ENCODE data around the gene TRABD2B.

TRABD2B gene

DNA sequence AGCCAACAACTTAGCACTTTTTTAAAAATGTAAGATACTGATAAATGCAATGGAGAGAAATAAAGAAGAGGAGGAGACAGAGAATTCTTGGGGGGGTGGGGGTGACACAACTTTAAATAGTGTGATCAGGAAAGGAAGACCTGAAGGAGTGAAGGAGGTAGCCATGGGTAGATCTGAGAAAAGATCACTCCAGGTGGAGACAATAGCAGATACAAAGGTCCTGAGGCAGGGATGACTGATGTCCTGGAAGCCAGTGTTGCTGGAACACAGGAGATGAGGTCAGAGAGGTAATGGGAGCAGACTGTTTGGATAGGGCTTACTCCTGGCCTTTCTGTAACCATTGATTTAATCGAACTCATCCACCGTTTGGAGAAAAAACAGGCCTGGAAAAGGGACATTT is 24.6 kb upstream of the TRABD2B start:
- DNase-seq (ENCODE audit: low read depth in 2 of 2): no peak

DNA sequence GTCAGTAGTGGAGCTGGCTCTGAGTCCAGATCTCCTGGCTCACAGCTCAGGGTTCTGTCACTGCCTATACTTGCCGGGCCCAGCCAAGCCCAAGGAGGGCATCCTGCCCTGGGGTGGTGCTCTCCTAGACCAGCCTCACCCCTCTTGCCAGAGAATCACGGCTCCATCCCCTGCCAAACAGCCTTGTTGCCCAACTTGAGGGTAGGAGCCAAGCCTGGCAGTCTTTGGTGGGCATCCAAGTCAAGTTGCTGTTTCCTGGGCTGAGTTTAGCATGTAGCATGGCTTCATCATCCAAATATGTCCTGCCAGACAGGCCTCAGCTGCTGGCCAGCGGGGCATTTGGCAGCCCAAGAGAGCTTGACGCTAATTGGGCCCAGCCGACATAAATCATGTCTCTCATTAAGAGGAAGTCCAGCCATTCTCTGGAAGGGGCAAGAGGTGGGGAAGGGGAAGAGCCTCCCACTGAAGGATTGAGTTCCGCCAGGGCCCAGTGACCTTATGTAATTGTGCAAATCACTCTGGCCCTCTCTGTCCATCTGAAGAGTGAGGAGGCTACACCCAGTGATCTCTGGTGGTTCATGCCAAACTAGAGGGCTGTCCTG is 22.6 kb upstream of the TRABD2B start:
- DNase-seq (ENCODE audit: low read depth in 2 of 2): no peak

DNA sequence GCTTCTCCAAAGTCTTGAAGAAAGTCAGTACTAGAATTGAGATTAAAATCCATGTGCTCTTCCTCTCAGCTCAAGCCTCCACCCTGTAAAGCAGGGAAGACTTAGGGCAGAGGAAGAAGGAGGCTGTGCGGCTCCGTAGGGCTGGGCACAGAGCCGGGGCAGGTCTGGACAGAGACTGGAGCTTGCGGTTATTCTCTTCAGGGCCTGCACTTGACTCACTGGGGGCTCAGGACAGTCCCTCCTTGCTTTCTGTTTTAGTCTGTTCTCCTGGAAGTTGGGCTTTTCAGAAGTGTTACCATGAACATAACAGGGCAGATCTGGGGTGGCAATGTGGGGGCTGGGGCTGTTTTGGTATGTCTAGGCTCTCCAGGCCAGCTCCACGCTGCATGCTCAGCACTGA is 21.6 kb upstream of the TRABD2B start:
- DNase-seq (ENCODE audit: low read depth in 2 of 2): no peak

DNA sequence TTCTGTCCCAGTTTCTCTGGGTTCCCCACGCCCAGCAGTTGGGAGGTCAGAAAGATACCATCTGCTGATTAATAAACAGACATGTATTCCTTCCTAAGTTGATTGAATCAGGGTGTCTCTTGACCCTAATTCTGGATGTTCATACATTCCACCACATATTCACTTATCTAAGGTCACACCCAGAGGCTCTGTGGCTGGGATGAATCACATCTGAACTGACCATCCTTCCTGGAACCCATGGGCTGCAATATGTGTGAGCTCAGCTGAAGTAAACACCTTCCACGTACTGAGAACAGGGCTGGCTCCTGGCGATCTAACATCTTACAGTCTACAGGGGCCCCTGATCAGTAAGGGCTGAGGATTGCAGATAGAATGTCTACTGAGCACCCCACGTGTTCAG is 20.5 kb upstream of the TRABD2B start:
- DNase-seq (ENCODE audit: low read depth in 2 of 2): no peak

DNA sequence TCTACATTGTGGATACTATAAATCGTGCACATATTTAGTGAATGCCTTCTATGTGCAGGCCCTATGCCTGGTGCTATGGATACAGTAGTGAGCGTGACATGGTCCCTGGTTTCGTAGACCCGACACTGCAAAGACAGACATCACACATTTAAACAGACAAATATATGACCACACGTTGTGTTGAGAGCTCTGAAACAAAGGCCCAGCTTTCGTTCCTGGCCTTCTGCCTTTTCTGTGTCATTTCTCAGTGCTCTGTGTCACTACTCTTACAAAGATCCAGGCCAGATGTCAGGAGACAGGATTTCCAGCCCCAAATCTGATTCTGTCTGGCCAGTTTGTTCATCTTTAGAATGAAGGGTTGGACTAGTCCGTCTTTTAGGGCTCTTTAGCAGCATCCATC is 19.3 kb upstream of the TRABD2B start:
- DNase-seq (ENCODE audit: low read depth in 2 of 2): no peak

DNA sequence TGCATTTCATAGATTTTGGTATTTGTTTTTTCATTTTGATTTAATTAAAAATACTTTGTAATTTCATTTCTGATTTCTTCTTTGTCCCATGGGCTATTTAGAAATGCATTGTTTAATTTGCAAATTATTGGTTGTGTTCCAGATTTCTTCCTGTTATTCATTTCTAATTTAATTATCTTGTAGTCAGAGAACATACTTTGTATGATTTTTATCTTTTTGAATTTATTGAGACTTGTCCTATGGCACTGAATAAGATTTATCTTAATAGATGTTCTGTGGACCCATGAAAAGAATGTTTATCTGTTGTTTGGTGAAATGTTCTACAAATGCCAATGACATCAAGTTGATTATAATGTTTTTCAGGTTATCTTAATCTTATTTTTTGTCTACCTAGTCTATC is 16.1 kb upstream of the TRABD2B start:
- no peak for DNase-seq (ENCODE audit: low read depth in 2 of 2)

DNA sequence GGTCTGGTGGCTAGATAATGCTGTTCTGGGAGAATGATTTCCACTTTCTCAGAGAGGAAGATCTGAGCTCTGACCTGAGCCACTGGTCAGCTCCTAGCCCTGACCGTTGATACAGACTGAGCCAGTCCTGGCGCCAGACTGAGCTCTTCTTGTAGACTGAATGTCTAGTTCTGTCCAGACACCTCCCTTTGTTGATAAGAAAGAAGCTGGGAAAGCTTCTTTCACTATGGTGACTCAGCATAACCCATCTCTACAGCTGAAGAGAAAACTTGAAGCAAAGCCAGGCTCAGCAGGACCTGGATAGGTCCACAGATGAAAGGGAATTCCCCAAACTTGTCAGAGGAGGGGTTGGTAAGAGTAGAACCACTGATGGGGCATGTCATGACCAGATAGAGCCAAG is 9.9 kb upstream of the TRABD2B start:
- no peak for DNase-seq (ENCODE audit: low read depth in 2 of 2)

DNA sequence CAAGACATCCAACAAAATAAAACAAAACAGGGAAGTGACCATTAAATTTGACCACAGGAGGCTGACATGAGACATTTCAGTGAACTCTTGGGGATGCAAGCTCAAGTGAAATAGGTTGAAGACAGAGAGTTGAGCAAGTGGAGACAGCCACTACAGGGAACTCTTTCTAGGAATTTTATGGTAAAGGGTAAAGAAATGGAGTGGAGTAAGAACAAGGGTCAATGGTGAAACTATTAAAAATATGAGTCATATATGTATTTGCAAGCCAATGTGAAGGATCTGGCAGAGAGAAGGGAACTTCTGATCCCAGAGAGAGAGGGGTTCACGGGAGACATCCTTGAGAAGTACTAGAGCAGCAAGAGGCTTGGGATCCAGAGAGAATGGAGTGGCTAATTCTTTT is 9.1 kb upstream of the TRABD2B start:
- DNase-seq (ENCODE audit: low read depth in 2 of 2): no peak

DNA sequence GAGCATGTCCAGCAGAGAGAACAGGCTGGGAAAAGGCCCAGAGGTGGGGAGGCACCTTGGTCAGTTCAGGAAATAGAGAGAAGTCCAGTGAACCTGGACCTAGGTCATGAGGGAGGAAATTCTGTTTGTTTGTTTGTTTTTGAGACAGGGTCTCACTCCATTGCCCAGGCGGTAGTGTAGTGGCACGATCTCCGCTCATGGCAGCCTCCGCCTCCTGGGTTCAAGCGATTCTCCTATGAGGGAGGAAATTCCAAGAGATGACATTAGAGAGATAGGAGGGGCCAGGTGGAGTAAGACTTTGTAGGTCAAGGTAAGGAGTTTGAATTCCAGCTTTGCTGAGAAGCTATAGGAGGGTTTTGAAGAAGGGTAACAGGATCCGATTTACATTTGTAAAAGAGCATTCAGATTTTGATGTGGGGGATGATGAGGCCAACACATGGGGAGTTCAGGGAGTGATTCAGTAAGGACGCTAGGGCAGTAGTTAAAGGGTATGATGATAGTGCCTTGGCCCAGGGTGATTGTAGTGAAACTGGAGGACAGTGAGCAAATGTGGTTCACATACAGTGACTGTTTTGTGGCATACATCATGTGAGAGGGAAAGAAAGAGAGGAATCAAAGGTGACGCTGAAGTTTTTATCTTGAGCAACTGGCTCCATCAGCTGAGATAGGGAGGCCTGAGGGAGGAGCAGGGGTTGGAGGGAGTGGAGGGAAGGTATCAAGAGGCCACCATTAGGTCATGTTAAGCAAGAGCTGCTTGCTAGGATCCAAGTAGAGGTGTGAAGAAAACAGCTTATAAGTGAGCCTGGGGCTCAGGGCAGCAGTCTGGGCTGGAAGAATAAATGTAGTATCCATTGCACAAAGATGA is 8.3 kb upstream of the TRABD2B start:
- DNase-seq (ENCODE audit: low read depth in 2 of 2): no peak

DNA sequence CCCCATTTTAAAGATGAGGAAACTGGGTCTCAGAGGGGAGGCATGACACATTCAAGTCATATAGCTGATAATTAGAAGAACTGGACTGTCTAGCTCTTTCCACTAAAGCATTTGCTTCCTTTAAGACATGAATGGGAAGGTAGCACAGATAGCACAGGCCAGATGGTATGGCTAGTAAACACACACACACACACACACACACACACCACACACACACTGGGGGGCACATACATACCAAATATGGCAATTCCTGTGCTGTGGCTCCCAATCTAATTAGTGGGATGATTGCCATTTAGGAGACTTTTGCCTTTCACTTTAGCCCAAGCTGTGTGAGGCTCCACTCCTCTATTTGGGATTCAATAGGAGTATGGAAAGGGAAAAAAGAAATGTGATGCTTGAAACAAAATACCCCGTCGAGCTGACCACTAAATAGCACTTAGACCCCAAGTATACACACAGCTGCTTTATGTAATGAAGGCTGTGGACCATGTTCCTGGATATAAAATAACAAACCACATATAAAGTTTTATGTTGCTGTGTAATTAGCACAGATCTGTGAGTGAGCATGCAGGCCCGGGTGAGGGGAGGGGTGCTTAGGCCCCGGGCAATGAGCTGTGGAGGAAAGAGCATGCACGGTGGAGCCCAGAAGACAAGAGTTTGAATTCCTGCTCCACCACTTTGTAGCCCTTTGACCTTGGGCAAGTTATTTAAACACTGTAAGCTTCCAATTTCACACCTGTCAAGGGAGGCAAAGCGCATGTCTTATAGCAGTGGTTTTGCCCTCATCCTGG is 6.8 kb upstream of the TRABD2B start:
- no peak for DNase-seq (ENCODE audit: low read depth in 2 of 2)

DNA sequence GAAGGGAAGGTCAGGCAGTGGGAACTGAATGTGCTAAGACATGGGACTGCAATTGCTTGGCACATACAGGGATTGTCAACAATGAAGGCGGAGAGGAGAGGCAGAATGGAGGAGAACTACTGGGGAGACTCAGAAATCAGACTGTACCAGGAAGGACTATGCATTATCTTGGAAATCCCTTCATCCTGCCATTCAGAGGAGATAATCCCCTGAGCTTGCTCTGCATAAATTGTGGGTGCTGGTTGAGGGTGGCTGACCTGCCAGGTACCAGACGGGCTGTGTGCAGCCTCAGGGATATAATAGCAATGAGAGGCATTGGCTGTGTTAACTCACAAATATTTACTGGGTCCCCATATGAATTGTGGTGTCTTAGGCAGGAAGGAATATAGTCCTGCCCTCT is 5.0 kb upstream of the TRABD2B start:
- DNase-seq (ENCODE audit: low read depth in 2 of 2): no peak

DNA sequence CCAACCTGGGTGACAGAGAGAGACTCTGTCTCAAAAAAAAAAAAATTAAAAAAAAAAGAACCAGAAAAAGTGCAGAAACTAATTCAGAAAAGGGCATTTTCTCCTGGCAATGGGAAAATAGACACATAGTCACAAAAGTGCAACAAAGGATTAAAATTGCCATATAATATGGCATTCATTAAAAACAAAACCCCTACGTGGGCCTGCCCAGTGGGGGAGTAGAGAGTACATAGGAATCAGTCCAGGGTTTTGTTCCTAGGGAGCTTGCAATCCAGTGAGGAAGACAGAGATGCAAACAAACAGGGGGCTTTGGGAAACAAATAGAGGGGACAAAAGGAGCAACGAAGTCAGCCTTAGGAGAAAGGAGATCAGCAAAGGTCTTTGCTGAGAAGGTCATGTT is 4.5 kb upstream of the TRABD2B start:
- no peak for DNase-seq (ENCODE audit: low read depth in 2 of 2)

DNA sequence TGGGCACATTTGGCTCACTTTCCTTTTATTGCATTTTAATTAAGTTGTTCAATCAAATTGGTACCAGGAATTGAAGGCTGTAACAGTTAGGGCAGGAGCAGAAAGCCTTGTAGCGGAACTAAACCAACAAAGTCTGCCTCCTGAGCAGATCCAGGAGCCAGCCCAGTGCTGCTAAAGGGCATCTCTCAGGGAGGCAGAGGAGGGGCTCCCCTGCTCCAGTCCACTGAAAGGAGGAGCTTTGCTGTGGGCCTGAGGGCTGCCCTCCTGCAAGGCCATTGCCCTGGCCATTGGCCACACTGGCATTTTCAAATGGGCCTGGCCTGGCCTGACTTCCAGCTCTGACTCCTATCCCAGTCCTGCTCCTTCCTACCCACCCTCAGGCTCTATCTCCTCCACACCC is 3.7 kb upstream of the TRABD2B start:
- DNase-seq (ENCODE audit: low read depth in 2 of 2): no peak

DNA sequence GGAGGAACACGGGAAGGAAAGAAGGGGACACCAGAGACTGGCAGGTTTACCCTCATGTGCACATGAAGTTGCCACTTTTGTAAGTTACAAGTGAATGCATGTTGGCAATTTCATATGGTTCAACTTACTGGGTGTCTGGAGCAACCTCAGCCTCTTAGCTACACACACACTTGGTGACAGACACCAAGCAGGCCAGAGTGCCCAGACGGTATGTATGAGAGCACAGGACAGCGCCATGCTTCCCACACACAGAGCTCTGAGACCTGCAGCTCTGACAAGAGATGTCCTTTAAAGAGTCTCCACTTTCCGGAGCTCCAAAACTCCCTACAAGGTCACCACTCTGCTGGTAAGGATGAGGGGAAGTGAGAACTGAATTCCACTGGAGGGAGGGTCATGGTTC is 1.9 kb upstream of the TRABD2B start:
- no peak for DNase-seq (ENCODE audit: low read depth in 2 of 2)

DNA sequence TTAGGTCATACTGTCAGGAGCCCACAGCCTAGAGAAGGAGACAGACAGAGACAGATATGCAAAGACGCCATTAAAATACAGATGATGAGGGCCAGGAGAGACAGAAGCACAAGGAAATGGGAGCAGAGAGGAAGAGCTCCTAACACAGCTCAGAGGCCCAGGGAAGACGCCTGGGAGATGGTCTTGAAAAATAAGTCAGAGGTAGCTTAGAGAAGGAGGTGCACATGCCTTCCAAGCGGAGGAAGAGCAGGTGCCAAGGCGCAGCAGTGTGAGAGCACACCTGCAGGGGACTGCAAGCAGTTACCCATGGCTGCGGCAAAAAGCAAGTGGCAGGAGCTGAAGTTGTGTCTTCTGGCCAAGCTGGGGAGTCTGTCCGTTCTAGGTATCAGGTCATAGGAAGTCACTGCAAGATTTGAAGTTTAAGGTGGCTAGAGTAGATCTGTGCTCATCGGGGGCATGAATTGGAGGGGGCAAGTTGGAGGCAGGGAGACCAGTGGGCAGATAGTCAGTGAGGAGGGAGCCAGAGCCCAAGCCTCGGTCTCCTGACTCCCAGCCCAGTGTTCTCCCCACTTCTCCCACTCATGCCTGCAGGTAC is 1.3 kb upstream of the TRABD2B start:
- DNase-seq (ENCODE audit: low read depth in 2 of 2): no peak

DNA sequence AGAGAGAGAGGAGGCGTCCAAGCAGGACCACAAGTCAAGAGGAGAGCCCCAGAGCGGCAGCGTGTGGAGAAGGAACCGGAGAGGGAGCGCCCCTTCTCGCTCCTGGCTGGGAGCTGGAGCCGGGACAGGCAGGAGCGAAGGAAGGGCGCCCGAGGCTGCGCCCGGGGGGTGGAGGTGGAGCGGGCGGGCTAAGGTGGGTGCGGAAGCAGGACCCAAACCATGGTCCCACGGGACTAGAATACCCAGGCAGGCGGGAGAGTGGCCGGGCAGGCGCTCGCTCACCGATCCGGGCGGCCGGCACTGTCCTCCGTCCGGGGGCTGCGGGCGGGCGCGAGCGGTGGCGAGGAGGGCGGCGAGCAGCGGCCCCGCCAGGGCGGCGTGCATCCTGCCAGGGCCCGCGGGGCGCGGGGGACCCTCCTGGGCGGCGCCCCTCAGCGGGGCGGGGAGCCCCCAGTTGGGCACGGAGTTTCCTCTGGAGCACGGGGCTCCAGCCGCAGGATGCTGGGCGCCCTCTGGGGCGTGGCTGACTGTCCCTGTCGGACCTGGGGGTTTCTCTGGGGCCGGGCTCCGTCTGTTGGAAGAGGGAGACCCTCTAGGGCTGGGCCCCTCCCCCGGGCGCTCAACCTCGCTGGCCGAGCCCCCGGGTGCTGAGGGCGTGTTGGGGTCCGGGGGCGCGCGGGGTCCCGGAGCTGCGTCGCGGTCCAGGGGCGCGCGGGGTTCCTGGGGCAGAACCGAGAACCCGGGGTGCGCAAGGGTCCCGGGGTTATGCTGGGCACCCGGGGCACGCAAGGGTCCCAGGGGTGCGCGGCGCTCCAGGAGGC is 569 bp downstream of the TRABD2B start:
- no peak for DNase-seq (ENCODE audit: low read depth in 2 of 2)

DNA sequence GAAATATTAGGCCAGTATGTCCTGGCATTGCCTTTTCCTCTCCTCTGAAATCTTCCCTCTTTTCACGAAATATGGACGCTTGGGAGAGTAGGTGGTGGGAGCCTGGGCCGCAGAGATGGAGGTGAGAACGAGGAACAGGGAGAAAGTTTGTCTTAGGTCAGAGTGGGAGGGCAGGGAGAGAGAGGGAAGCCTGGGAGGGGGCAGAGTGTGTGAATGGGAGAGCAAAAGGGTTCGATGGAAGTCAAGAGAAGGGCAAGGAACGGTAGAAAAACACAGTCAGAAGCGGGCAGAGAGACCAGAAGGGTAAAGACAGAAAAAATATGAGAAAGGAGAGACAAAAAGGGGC is 1.2 kb downstream of the TRABD2B start:
- DNase-seq (ENCODE audit: low read depth in 2 of 2): no peak

DNA sequence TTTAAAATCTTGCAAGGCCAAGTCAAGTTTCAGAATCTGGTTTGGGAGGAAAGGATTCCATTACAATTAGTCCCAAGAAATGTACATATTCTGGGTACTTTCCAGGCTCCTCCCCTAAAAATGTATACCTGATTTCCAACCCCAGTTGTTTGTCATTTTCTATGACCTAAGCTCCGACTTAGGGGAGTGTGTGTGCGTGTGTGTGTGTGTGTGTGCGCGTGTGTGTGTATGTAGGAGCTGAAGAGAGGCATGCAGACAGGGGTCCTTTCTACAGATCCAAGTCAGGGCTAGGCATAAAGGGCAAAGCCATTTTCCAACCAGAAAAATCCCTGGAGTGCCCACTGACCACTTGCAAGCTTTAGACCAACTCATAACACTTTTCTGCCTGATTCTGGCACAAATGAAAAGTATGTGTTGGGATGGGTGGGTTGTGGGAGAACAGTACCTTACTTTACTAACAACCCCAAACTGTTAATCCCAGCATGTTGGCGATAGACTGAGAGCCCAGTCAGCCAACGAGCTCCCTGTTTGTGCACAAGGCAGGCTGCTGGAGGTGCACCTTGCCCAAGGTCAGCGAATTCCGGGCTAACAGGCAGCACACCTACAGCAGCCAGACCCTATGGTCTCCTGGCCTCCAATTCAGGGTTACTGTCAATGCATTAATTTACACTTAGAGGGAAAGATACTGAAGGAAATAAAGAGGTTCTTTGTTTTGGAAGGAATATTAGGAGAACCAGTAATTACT is 1.7 kb downstream of the TRABD2B start:
- no peak for DNase-seq (ENCODE audit: low read depth in 2 of 2)

DNA sequence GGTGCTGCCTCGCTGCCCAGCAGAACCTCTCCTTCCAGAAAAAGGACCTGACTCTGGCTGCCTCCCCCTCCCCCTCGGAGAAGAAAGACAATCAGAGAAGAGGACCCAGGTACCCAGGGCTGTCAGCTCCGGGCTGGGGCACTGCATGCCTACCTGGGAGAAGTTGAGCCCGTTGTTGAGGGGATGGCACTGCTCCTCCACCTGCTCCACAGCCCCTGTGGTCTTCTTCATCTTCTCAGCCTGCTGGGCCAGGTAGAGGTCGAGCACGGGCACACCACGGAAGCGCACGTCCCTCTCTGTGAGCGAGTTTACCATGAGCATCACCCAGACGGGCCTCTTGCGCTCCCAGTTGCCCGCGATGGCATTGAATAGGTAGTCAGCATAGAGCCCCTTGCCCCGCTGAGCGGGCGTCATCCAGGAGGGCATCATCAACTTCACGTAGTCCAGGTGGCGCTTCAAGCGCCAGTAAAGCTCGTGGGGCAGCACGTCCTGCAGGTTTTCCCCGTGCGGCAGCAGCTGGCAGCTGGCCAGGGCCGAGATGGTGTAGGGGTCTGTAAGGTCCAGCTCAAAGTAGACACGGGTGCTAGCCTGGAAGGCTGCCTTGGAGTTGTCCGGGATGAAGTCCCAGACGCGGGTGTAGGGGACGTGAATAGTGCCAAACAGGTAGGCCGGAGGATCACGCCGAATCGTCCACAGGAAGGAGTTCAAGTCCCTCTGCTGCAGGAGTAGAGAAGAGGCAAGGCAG is 3.1 kb downstream of the TRABD2B start:
- no peak for DNase-seq (ENCODE audit: low read depth in 2 of 2)

DNA sequence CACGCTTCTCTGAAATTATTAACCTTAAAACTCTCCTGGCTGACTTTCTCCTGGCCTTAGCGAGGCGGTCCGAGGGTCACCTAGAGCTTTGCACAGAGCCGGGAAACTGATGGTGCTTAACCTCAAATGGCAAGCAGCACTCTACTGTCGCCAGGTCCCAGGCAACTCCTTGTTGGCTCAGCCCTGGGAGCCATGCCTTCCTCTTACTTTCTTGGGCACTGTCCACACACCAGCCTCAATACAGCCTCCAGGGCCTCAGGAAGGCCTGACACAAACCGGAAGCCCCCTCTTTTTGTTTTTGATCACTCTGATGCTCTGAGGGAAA is 3.8 kb downstream of the TRABD2B start:
- DNase-seq (ENCODE audit: low read depth in 2 of 2): no peak

All from activated CD8-positive, alpha-beta memory T cell treated with anti-CD3 and anti-CD28 coated beads for 4 hours (primary cell).